HepG2 (cell line): Measurements from ENCODE around the gene NUP54. TPM values are rescaled to one million over a fixed set of nuclear protein-coding genes. Genes with fewer than 3 reads are reported as not detected.

Experiments
- ATAC-seq: fragments of 200-7000 bp; cut with Tn5 transposase; 3 replicates; pipeline ENCODE4 v1.9.1; 2020; ENCODE audit warnings: mild to moderate bottlenecking, moderate library complexity
- BruUV-seq: library from RNA; stranded (reverse); fragments of 400-500 nt; replicated peaks from 2 replicates; lab custom pipeline; 2021; lab: Mats Ljungman, UMichigan
- CTCF ChIA-PET: fragments of 300-600 bp; formaldehyde crosslinking; extraction: SDS; loops from one replicate; lab custom pipeline; 2021; ENCODE audit warnings: low total read pairs, inconsistent platforms, low intra/inter-chr PET ratio; lab: Yijun Ruan, JAX
- POLR2A ChIA-PET: fragments of 350-600 bp; sonication (Branson Sonifier 250); formaldehyde crosslinking; loops from one replicate; lab custom pipeline; 2020; ENCODE audit warnings: antibody characterized with exemption, inconsistent platforms; lab: Yijun Ruan, JAX
- DNase-seq: peaks from one replicate; pipeline ENCODE4 v3.0.0-alpha.2; 2015; ENCODE audit warnings: low spot score
- FAIRE-seq: peaks from 3 replicates; lab custom pipeline; 2011; peaks lifted over from hg19 to GRCh38; lab: Jason Lieb, UNC
- H2AFZ ChIP-seq: one replicate; pipeline ENCODE4 v1.6.1; 2011; ENCODE audit warnings: low read length, inconsistent platforms
- H3K27ac ChIP-seq: fragments of 300-600 bp; 3 replicates; pipeline ENCODE4 v1.8.0; 2011; ENCODE audit warnings: mixed run types, mild to moderate bottlenecking, mixed read lengths, low read length, inconsistent platforms; ENCODE audit not compliant: insufficient read depth; ENCODE audit errors: extremely low read length
- H3K27me3 ChIP-seq, 2 experiments: fragments of 200-600 bp in 1 of 2; 2 replicates in 1 of 2; 3 replicates in 1 of 2; pipeline versions ENCODE4 v1.6.0 to v1.8.0; 2011; ENCODE audit warnings: low read length in 2 of 2, mild to moderate bottlenecking in 2 of 2, moderate library complexity in 2 of 2, inconsistent platforms in 1 of 2; ENCODE audit not compliant: insufficient read depth in 2 of 2, control insufficient read depth in 1 of 2
- H3K36me3 ChIP-seq, 2 experiments: fragments of 200-600 bp in 1 of 2; replicated peaks in 1 of 2; 2 replicates in 1 of 2; 3 replicates in 1 of 2; pipeline versions ENCODE4 v1.5.1 to v1.8.0; 2011; ENCODE audit warnings: low read length in 2 of 2, inconsistent platforms in 1 of 2; ENCODE audit not compliant: insufficient read depth in 2 of 2, control insufficient read depth in 1 of 2
- H3K4me1 ChIP-seq: 2 replicates; pipeline ENCODE4 v1.5.1; 2012; ENCODE audit warnings: low read length, inconsistent platforms; ENCODE audit not compliant: insufficient read depth
- H3K4me2 ChIP-seq: 2 replicates; pipeline ENCODE4 v1.6.0; 2011; ENCODE audit warnings: low read depth, low read length, inconsistent platforms
- H3K4me3 ChIP-seq, 3 experiments: fragments of 200-600 bp in 1 of 3; sonication (generic), shearing (Covaris generic) in 1 of 3; replicated peaks in 1 of 3; 2 replicates each; pipeline ENCODE4 v1.5.1; 2011 to 2016; ENCODE audit warnings: low read length in 3 of 3, inconsistent platforms in 2 of 3, low read depth in 2 of 3, mild to moderate bottlenecking in 2 of 3, control low read depth in 1 of 3, mixed read lengths in 1 of 3; ENCODE audit not compliant: insufficient read depth in 1 of 3
- H3K79me2 ChIP-seq: one replicate; pipeline ENCODE4 v1.6.1; 2011; ENCODE audit warnings: low read length, inconsistent platforms; ENCODE audit not compliant: insufficient read depth
- H3K9ac ChIP-seq: 2 replicates; pipeline ENCODE4 v1.6.0; 2011; ENCODE audit warnings: mild to moderate bottlenecking, low read depth, low read length, inconsistent platforms; ENCODE audit not compliant: insufficient read depth
- H3K9me3 ChIP-seq: 2 replicates; pipeline ENCODE4 v1.5.1; 2012; ENCODE audit warnings: mild to moderate bottlenecking, low read length
- H4K20me1 ChIP-seq: 2 replicates; pipeline ENCODE4 v1.6.0; 2011; ENCODE audit warnings: inconsistent platforms, mild to moderate bottlenecking, low read length, moderate library complexity; ENCODE audit not compliant: insufficient read depth
- DMTF1 ChIP-seq: sonication (generic); formaldehyde crosslinking; IDR thresholded peaks from 2 replicates; pipeline ENCODE4 v1.4.0; 2020; ENCODE audit warnings: mild to moderate bottlenecking, missing genetic modification reagents
- GPN1 ChIP-seq: sonication (generic); formaldehyde crosslinking; IDR thresholded peaks from 2 replicates; pipeline ENCODE4 v1.5.1; 2020; ENCODE audit warnings: missing genetic modification reagents, borderline replicate concordance
- GRHL1 ChIP-seq: sonication (generic); formaldehyde crosslinking; conservative IDR thresholded peaks from 2 replicates; pipeline ENCODE4 v1.8.0; 2022; ENCODE audit warnings: missing genetic modification reagents
- HDAC1 ChIP-seq: sonication (generic); formaldehyde crosslinking; IDR thresholded peaks from 2 replicates; pipeline ENCODE4 v1.5.1; 2020; ENCODE audit warnings: mild to moderate bottlenecking, missing genetic modification reagents
- HOXA7 ChIP-seq: sonication (generic); formaldehyde crosslinking; IDR thresholded peaks from 2 replicates; pipeline ENCODE4 v1.8.1; 2022; ENCODE audit warnings: mild to moderate bottlenecking, missing genetic modification reagents, moderate library complexity
- MAX ChIP-seq: IDR thresholded peaks from 2 replicates; pipeline ENCODE4 v1.6.1; 2012; ENCODE audit warnings: inconsistent platforms
- MIXL1 ChIP-seq: IDR thresholded peaks from 2 replicates; pipeline ENCODE4 v1.6.1; 2016
- MYC ChIP-seq: sonication (generic); formaldehyde crosslinking; IDR thresholded peaks from 2 replicates; pipeline ENCODE4 v1.9.0; 2021; ENCODE audit warnings: missing genetic modification reagents, borderline replicate concordance
- NR0B2 ChIP-seq: sonication (generic); formaldehyde crosslinking; IDR thresholded peaks from 2 replicates; pipeline ENCODE4 v1.4.0; 2020; ENCODE audit warnings: mild to moderate bottlenecking, missing genetic modification reagents
- SKI ChIP-seq: fragments of 450-650 bp; IDR thresholded peaks from one replicate; pipeline ENCODE4 v1.6.1; 2018; ENCODE audit warnings: mild to moderate bottlenecking; ENCODE audit not compliant: partially characterized antibody
- ZMAT3 ChIP-seq: sonication (generic); formaldehyde crosslinking; conservative IDR thresholded peaks from 2 replicates; pipeline ENCODE4 v1.7.0; 2021; ENCODE audit warnings: missing genetic modification reagents
- ZNF24 ChIP-seq: fragments of 450-650 bp; IDR thresholded peaks from 2 replicates; pipeline ENCODE4 v1.6.1; 2017; ENCODE audit warnings: antibody characterized with exemption, mild to moderate bottlenecking
- ZNF776 ChIP-seq: sonication (generic); formaldehyde crosslinking; IDR thresholded peaks from 2 replicates; pipeline ENCODE4 v1.4.0; 2020; ENCODE audit warnings: mild to moderate bottlenecking, missing genetic modification reagents
- ZSCAN30 ChIP-seq: sonication (generic); formaldehyde crosslinking; IDR thresholded peaks from 2 replicates; pipeline ENCODE4 v1.5.0; 2020; ENCODE audit warnings: mild to moderate bottlenecking, missing genetic modification reagents
- WGBS: methylation state at CpG from one replicate; pipeline ENCODE4 v1.1.6; 2017; ENCODE audit warnings: low lambda C conversion rate; 5-methylcytosine and 5-hydroxymethylcytosine counted together
- in situ Hi-C: cut with HindIII; loops from 2 replicates; pipeline ENCODE4 v1.10.0; 2017; ENCODE audit warnings: low pct_unique_long_range_greater_than_20kb; ENCODE audit not compliant: extremely low pct_ligation_motif_present
- intact Hi-C: fragments of 100-400 bp; cut with micrococcal nuclease; formaldehyde crosslinking; loops from one replicate; pipeline ENCODE4 v1.10.0; 2022; ENCODE audit not compliant: unreplicated experiment
- polyA plus RNA-seq, 8 experiments: library from polyadenylated mRNA; depleted of rRNA in 3 of 8; stranded (reverse) in 7 of 8; unstranded in 1 of 8; fragments of >200 nt; fragmentation: Illumina TruSeq in 4 of 8; extraction: Trizol in 4 of 8; gene quantifications; 2 replicates each; pipeline versions ENCODE4 v1.2.1 to v1.2.3, GENCODE V29; 2011 to 2016; ENCODE audit warnings: low read depth in 4 of 8, missing spikeins in 1 of 8, mixed read lengths in 1 of 8; ENCODE audit not compliant: insufficient read depth in 1 of 8
- total RNA-seq, 5 experiments: library from RNA; depleted of rRNA; stranded (reverse); fragments of >200 nt; fragmentation: Illumina TruSeq; extraction: Trizol; gene quantifications; 2 replicates each; pipeline ENCODE4 v1.2.3, GENCODE V29; 2016; ENCODE audit warnings: low read depth in 1 of 5

Gene NUP54
- total and polyA plus RNA-seq, 2 of the 13 experiments (the other 11 are each of a cell fraction or from before 2014, with no cell fraction given), result 36.1 to 69.3 TPM

- Histone ChIP-seq H3K9ac (no peak overlapping the region), H3K4me2 (no peak overlapping the region), H3K79me2 (no peaks in the 10 kb centered on the region), H2AFZ (no peak overlapping the region), H3K4me3 (no peak overlapping the region), H3K27me3 (no peaks in the 10 kb centered on the region), H3K9me3 (no peaks in the 10 kb centered on the region), H3K27ac (no peak overlapping the region), H4K20me1 (no peaks in the 10 kb centered on the region), H3K36me3 (peaks cover 2 to 32% of the 10 kb centered on the region in 2 experiments; a peak in 3 of 5 replicates), H3K4me1 (no peaks in the 10 kb centered on the region)
- ATAC-seq, result peak; percentile 99
- WGBS, result 60% methylated on average over 10 of the region's 11 CpGs
- ChIA-PET CTCF (interaction anchor here (0.6 to 3.0 kb wide), 3 partner anchors 198 to 325 kb away, joined by 3 to 44 read pairs (median 3); no protein-coding TSS in a partner anchor), POLR2A (interaction anchor here (1.0 kb wide), 1 partner anchor 197 kb away, joined by 3 read pairs; no protein-coding TSS in a partner anchor)
- FAIRE-seq, result peak; percentile 75
- BruUV-seq, result no TSS peak
- in situ Hi-C loops (loop anchor here (5.0 to 10.0 kb wide), 2 partner anchors 125 to 198 kb away; partner anchors contain the start of gene STBD1), intact Hi-C loops (loop anchor here (1.0 to 2.0 kb wide), 3 partner anchors 71 to 199 kb away; partner anchors contain the start of genes FAM47E and STBD1)
- DNase-seq, result peak; percentile 70
- TF ChIP-seq HOXA7, result no peak
- no peak for TF ChIP-seq GPN1 (CRISPR knock-in tag)
- no peak for TF ChIP-seq NR0B2
- TF ChIP-seq DMTF1 (CRISPR knock-in tag), result no peak
- TF ChIP-seq GRHL1 (CRISPR knock-in tag), result no peak
- no peak for TF ChIP-seq ZSCAN30
- 0 out of 2 replicates have a peak, but pooled peaks have one; percentile 54 for TF ChIP-seq MIXL1 (CRISPR knock-in tag)
- no peak for TF ChIP-seq ZNF776
- TF ChIP-seq MYC (CRISPR knock-in tag), result no peak
- no peak for TF ChIP-seq ZNF24
- no peak for TF ChIP-seq ZMAT3 (CRISPR knock-in tag)
- TF ChIP-seq MAX, result no peak
- no peak for TF ChIP-seq SKI
- TF ChIP-seq HDAC1 (CRISPR knock-in tag), result no peak
Observed at GRCh38 chr4:76179398-76180318, 31.5 kb upstream of the NUP54 start.
